Measurements from ENCODE around the gene RIPOR2. TPM values are rescaled to one million over a fixed set of nuclear protein-coding genes. Genes with fewer than 3 reads are reported as not detected.
"Not testable (repeated sequence)": the region's sequence is repeated elsewhere in the genome, so short reads cannot be mapped to it uniquely, and the experiment has no call there.

The RIPOR2 gene
- total RNA-seq, 4 donors from 2014 or later: 3.7 to 112 (median 6.1) TPM

GRCh38 chr6:24927277-24927955, 8.3 kb downstream of the RIPOR2 start:
- H3K36me3 ChIP-seq: no peaks in the 10 kb centered on the region
- no peak for DNase-seq
- peak overlapping the region in 1 of 4 donors; percentile 57 for H3K27ac ChIP-seq
- no peak overlapping the region for H3K4me3 ChIP-seq
- H3K4me1 ChIP-seq: peaks cover 0 to 12% (median 6%) of the 10 kb centered on the region in 4 donors
- TF ChIP-seq POLR2A (IDR thresholded peaks at IDR 0.05) (no peak), CTCF (IDR thresholded peaks at IDR 0.05) (peak in 1 of 6 experiments; percentile 3)
- H3K9me3 ChIP-seq: no peaks in the 10 kb centered on the region
- no peaks in the 10 kb centered on the region for H3K27me3 ChIP-seq

GRCh38 chr6:24926647-24927046, 9.1 kb downstream of the RIPOR2 start:
- H3K36me3 ChIP-seq, H3K27ac ChIP-seq, H3K9me3 ChIP-seq, DNase-seq, H3K27me3 ChIP-seq: not testable (repeated sequence)
- H3K4me1 ChIP-seq: peaks cover 0 to 12% (median 6%) of the 10 kb centered on the region in 4 donors
- peak overlapping the region in 1 of 4 donors; percentile 3 for H3K4me3 ChIP-seq

- TF ChIP-seq POLR2A (IDR thresholded peaks at IDR 0.05): no peak
- TF ChIP-seq CTCF (IDR thresholded peaks at IDR 0.05): no peak
- peaks cover 0 to 11% (median 6%) of the 10 kb centered on the region in 4 donors for H3K4me1 ChIP-seq
Observed at GRCh38 chr6:24926192-24926591, 9.6 kb downstream of the RIPOR2 start.

GRCh38 chr6:24925661-24926060, 10.1 kb downstream of the RIPOR2 start:
- no peak for DNase-seq
- Histone ChIP-seq H3K4me3 (no peak overlapping the region), H3K36me3 (no peaks in the 10 kb centered on the region), H3K9me3 (no peaks in the 10 kb centered on the region), H3K4me1 (peaks cover 0 to 11% (median 5%) of the 10 kb centered on the region in 4 donors), H3K27me3 (no peaks in the 10 kb centered on the region), H3K27ac (peak overlapping the region in 1 of 4 donors; percentile 27)
- TF ChIP-seq POLR2A (IDR thresholded peaks at IDR 0.05) (no peak), CTCF (IDR thresholded peaks at IDR 0.05) (no peak)

More at GRCh38 chr6:24926192-24926591, 9.6 kb downstream of the RIPOR2 start:
- Histone ChIP-seq H3K9me3 (no peaks in the 10 kb centered on the region), H3K36me3 (no peaks in the 10 kb centered on the region), H3K4me3 (peak overlapping the region in 1 of 4 donors; percentile 3), H3K27me3 (no peaks in the 10 kb centered on the region), H3K27ac (no peak overlapping the region)
- no peak for DNase-seq

- peaks cover 0 to 11% (median 3%) of the 10 kb centered on the region in 4 donors for H3K4me1 ChIP-seq
- no peak for DNase-seq
- H3K27me3 ChIP-seq: no peaks in the 10 kb centered on the region
- H3K4me3 ChIP-seq: no peak overlapping the region
- no peaks in the 10 kb centered on the region for H3K36me3 ChIP-seq
- peak overlapping the region in 1 of 4 donors; percentile 27 for H3K27ac ChIP-seq
- H3K9me3 ChIP-seq: no peaks in the 10 kb centered on the region
- TF ChIP-seq POLR2A (IDR thresholded peaks at IDR 0.05) (no peak), CTCF (IDR thresholded peaks at IDR 0.05) (no peak)
Observed at GRCh38 chr6:24924580-24925356, 11.0 kb downstream of the RIPOR2 start.

- DNase-seq: no peak
- Histone ChIP-seq H3K36me3 (no peaks in the 10 kb centered on the region), H3K4me1 (peaks cover 0 to 11% (median 3%) of the 10 kb centered on the region in 4 donors), H3K27me3 (no peaks in the 10 kb centered on the region), H3K9me3 (no peaks in the 10 kb centered on the region), H3K27ac (no peak overlapping the region), H3K4me3 (no peak overlapping the region)
- TF ChIP-seq POLR2A (IDR thresholded peaks at IDR 0.05) (no peak), CTCF (IDR thresholded peaks at IDR 0.05) (no peak)
Observed at GRCh38 chr6:24923885-24924401, 11.8 kb downstream of the RIPOR2 start.

All from Peyer's patch (tissue), 4 donors.